Stimulated activated CD8-positive, alpha-beta memory T cell treated with anti-CD3 and anti-CD28 coated beads, Interleukin-15, amount 100 ng/mL, for 24 hours (primary cell): Measurements from ENCODE around the gene KCNJ14.
"Not testable (repeated sequence)": the region's sequence is repeated elsewhere in the genome, so short reads cannot be mapped to it uniquely, and the experiment has no call there.

ENCODE experiments used
- DNase-seq: peaks from one replicate; pipeline ENCODE4 v3.0.0-alpha.2; 2020; ENCODE audit warnings: low read depth

KCNJ14 gene

GRCh38 chr19:48471836-48472235, 16.5 kb downstream of the KCNJ14 start:
- no peak for DNase-seq

- no peak for DNase-seq
Observed at GRCh38 chr19:48473161-48473966, 18.0 kb downstream of the KCNJ14 start.

GRCh38 chr19:48474084-48474592, 18.8 kb downstream of the KCNJ14 start:
- DNase-seq, result no peak

- DNase-seq, result no peak
Observed at GRCh38 chr19:48475369-48476068, 20.1 kb downstream of the KCNJ14 start.

GRCh38 chr19:48476176-48476575, 20.8 kb downstream of the KCNJ14 start:
- DNase-seq, result no peak

GRCh38 chr19:48477067-48477685, 21.8 kb downstream of the KCNJ14 start:
- no peak for DNase-seq

- DNase-seq, result no peak
Observed at GRCh38 chr19:48477698-48478338, 22.4 kb downstream of the KCNJ14 start.

GRCh38 chr19:48478339-48479256, 23.2 kb downstream of the KCNJ14 start:
- DNase-seq, result no peak

GRCh38 chr19:48479686-48480085, 24.3 kb downstream of the KCNJ14 start:
- no peak for DNase-seq

- no peak for DNase-seq
Observed at GRCh38 chr19:48480183-48480557, 24.8 kb downstream of the KCNJ14 start.

- DNase-seq, result no peak
Observed at GRCh38 chr19:48480558-48481500, 25.5 kb downstream of the KCNJ14 start.

- DNase-seq, result no peak
Observed at GRCh38 chr19:48481846-48482639, 26.7 kb downstream of the KCNJ14 start.

- DNase-seq, result no peak
Observed at GRCh38 chr19:48483301-48483700, 27.9 kb downstream of the KCNJ14 start.

GRCh38 chr19:48484247-48484893, 29.0 kb downstream of the KCNJ14 start:
- DNase-seq, result no peak

GRCh38 chr19:48484931-48485612, 29.7 kb downstream of the KCNJ14 start:
- no peak for DNase-seq

- not testable (repeated sequence) for DNase-seq
Observed at GRCh38 chr19:48486706-48487105, 31.3 kb downstream of the KCNJ14 start.

- no peak for DNase-seq
Observed at GRCh38 chr19:48487544-48487943, 32.2 kb downstream of the KCNJ14 start.

- no peak for DNase-seq
Observed at GRCh38 chr19:48487948-48488347, 32.6 kb downstream of the KCNJ14 start.
